ENCODE results near the gene PHLDA3. TPM values are rescaled to one million over a fixed set of nuclear protein-coding genes. Genes with fewer than 3 reads are reported as not detected.
"Not testable (repeated sequence)": the region's sequence is repeated elsewhere in the genome, so short reads cannot be mapped to it uniquely, and the experiment has no call there.

PHLDA3 gene
- total RNA-seq, 1 donor from 2014 or later: 159 TPM

DNA sequence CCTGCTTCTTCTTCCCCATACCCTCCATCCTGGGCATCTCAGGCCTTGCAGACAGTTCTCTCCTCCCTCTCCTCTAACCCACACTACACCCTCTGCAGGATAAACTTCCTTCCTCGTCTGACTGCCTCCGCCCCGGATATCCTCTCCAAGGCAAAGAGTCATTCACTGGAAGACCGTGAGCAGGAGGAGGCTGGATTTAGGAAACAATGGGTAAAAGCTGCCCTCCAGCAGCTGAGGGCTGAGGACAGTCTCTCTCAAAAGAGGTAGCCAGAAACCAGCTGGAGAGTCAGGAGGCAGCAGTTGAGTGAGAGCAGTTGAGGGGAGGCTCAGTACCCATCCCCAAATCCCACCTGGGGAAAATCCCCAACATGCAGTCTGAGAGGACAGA, 36.5 kb upstream of the PHLDA3 start:
- DNase-seq (ENCODE audit: low spot score): no peak
- ATAC-seq: peak; percentile 16
- intact Hi-C loops (cut with DNase I): loop anchor here (10.0 kb wide), 1 partner anchor 61 kb away; no protein-coding TSS in a partner anchor

- ATAC-seq: no peak
- no peak for DNase-seq (ENCODE audit: low spot score)
- intact Hi-C loops (cut with DNase I): loop anchor here (10.0 kb wide), 1 partner anchor 60 kb away; no protein-coding TSS in a partner anchor
These were observed 36.0 kb upstream of the PHLDA3 start for GRCh38 chr1:201504799-201505502.

GRCh38 chr1:201504179-201504631, 35.2 kb upstream of the PHLDA3 start:
- DNase-seq (ENCODE audit: low spot score): no peak

GRCh38 chr1:201503397-201504176, 34.6 kb upstream of the PHLDA3 start:
- intact Hi-C loops (cut with DNase I): loop anchor here (10.0 kb wide), 1 partner anchor 59 kb away; no protein-coding TSS in a partner anchor
- ATAC-seq (peak; percentile 15), DNase-seq (ENCODE audit: low spot score) (no peak)

More at GRCh38 chr1:201504179-201504631, 35.2 kb upstream of the PHLDA3 start:
- intact Hi-C loops (cut with DNase I): loop anchor here (10.0 kb wide), 1 partner anchor 59 kb away; no protein-coding TSS in a partner anchor
- no peak for ATAC-seq

DNA sequence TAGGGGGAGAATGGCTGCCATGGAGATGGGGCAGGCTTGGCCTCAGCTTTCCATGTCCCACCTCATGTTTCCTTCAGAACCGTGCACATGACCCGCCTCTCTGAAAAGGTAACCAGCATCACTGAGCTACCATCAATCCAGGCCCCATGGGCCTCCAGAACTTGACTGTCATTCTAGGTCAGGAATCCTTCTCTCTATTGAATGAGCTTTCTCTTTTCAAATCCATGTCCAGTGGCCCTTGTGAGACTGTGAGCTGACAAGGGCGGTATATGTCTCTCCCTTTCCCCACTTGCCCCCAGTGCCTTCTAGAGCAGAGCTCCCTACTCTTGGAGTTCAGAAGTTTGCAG, 33.5 kb upstream of the PHLDA3 start:
- intact Hi-C loops (cut with DNase I): loop anchor here (10.0 kb wide), 1 partner anchor 58 kb away; no protein-coding TSS in a partner anchor
- no peak for ATAC-seq
- no peak for DNase-seq (ENCODE audit: low spot score)

GRCh38 chr1:201501812-201502510, 33.0 kb upstream of the PHLDA3 start:
- intact Hi-C loops (cut with DNase I): loop anchor here (10.0 kb wide), 1 partner anchor 57 kb away; no protein-coding TSS in a partner anchor
- ATAC-seq (no peak), DNase-seq (ENCODE audit: low spot score) (no peak)

GRCh38 chr1:201501144-201501543, 32.2 kb upstream of the PHLDA3 start:
- DNase-seq (ENCODE audit: low spot score) (no peak), ATAC-seq (peak; percentile 22)
- intact Hi-C loops (cut with DNase I): loop anchor here (10.0 kb wide), 1 partner anchor 56 kb away; no protein-coding TSS in a partner anchor

DNA sequence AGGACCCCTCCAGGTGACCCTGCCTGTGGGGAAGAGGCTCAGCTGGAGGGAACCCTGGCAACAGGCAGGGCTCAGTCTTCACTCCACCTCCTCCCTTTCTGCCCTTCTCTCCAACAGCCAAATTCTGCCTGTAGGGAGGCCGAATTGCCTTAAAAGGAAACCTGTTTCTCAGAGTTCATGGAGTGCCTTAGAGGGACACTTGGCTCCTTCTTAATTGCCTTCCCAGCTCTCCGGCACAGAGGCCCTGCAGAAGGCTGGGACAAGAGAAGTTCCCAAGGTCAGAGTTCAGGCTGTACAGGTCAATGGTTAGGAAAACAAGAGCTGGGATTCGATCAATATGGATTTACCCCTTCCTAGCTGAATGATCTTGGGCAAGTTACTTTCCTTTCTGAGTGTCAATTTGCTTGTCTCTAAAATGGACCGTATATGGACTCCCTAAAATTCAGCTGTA, 31.7 kb upstream of the PHLDA3 start:
- DNase-seq (ENCODE audit: low spot score) (no peak), ATAC-seq (peak; percentile 73)
- intact Hi-C loops (cut with DNase I): loop anchor here (10.0 kb wide), 1 partner anchor 56 kb away; no protein-coding TSS in a partner anchor

DNA sequence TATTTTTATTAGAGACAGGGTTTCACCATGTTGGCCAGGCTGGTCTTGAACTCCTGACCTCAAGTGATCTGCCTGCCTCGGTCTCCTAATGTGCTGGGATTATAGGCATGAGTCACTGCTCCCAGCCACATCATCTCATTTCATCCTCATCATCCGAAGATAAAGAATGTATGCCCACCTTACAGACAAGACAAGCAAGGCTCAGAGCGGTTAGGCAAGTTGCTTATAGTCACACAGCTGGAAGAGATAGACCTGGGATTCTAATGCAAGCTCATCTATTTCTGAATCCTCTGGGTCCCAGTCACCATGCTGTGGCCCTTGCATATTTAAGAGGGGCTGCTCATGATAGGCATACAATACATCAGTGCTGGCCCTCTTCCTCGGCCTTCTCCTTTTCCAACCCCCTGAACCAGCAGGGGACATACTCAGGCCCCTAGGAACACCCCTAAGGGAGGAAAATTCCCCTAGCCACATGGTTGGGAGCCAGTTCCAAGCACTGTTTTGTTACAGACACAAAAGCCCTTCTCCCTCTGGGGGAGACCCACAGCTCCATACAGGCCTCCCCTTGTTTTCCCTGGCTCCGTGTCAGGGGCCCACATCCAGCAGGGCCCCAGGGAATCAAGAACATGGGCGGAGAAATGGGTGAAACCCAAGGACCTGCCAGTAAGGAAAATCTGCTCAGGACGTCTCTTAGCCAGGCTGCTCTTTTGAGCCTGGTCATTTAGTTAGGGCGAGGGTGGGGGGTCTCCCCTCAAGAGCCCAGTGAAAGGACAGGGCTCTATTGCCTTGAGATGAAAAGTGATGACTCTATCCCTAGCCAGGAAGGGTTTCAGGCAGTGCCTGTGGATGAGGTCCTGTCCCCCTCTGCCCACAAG, 31.0 kb upstream of the PHLDA3 start:
- ATAC-seq (peak; percentile 39), DNase-seq (ENCODE audit: low spot score) (peak; percentile 79)
- intact Hi-C loops (cut with DNase I): loop anchor here (10.0 kb wide), 1 partner anchor 55 kb away; no protein-coding TSS in a partner anchor

DNA sequence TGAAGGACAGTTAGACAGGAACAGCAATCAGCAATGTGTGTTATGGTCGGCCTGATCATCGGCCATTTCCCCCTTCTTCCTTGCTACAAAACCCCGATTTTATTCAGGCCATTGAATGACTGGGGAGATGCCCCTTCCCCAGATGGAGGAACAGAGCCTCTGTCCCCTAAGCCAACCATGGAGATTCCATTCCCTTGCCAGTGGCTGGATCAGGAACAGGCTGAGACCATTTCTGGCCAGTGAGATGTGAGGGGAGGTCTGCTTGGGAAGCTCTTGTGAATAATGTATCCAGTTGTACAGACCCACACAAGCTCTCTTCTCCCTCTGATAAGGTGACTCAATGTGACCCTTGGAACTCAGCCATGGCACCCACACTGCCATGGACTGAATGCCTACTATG, 30.2 kb upstream of the PHLDA3 start:
- no peak for DNase-seq (ENCODE audit: low spot score)
- intact Hi-C loops (cut with DNase I): no loop called here
- ATAC-seq: no peak

DNA sequence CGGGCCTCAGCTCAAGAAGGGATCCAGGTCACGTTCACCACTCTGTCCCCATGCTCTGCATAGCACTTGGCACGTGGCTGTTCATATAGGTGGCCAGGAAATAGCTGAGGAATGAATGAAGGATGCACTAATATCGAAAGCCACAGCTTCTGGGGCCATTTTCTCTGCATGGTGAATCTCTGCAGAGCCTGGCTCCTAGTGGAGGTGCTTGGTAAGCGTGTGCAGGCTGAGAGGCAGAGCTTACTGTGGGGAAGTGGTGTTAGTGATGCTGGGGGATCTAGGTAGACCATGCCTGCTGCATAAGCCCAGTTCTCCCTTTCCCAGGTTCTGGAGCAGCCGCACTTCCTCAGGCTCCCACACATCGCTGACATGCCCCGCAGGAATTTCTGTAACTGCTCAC, 29.6 kb upstream of the PHLDA3 start:
- DNase-seq (ENCODE audit: low spot score): no peak
- ATAC-seq: no peak
- intact Hi-C loops (cut with DNase I): no loop called here

GRCh38 chr1:201497935-201498509, 29.0 kb upstream of the PHLDA3 start:
- ATAC-seq (no peak), DNase-seq (ENCODE audit: low spot score) (no peak)
- intact Hi-C loops (cut with DNase I): no loop called here

GRCh38 chr1:201496296-201496690, 27.3 kb upstream of the PHLDA3 start:
- ATAC-seq: no peak
- no peak for DNase-seq (ENCODE audit: low spot score)
- intact Hi-C loops (cut with DNase I): no loop called here

DNA sequence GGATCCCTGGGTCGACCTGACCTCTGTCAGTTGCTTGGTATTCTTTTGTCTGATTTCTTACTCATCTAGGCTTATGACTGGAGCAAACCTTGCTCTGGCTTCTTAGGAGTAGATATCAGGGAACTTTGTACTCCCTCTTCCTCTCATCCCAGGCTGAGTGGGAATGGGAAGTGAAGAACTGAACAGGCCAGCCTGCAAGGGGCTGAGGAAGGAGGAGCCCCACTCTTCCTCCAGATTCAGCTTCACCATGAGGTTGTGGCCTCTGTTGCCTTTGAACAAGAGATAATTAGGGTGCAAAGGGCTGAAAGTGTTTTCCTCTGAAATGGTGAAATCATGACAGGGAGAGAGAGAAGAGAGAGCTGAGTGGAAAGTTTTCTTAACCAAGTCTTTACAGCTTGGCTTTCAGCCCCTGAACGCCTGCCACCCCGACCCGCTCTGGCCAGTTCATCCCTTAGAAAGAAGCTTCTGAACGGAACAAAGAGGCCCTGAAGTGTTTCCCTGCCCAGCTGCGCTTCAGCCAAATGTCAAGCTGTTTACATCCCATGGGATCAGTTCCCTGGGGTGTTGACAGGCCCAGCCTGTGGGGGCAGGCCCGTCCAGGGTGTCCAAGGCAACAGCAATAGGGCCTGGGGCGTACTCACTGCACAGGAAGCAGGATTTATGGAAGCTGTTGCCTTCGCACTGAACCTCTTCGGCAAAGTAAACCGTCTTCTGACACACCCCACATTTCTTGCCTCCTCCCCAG, 26.7 kb upstream of the PHLDA3 start:
- ATAC-seq: peak; percentile 77

GRCh38 chr1:201493757-201494617, 25.0 kb upstream of the PHLDA3 start:
- intact Hi-C loops (cut with DNase I): no loop called here
- ATAC-seq: peak; percentile 18
- peak; percentile 75 for DNase-seq (ENCODE audit: low spot score)

More for the DNA sequence above, 26.7 kb upstream of the PHLDA3 start:
- intact Hi-C loops (cut with DNase I): no loop called here
- peak; percentile 86 for DNase-seq (ENCODE audit: low spot score)

- DNase-seq (ENCODE audit: low spot score); intact Hi-C loops (cut with DNase I): not testable (repeated sequence)
- ATAC-seq: peak; percentile 1
These were observed 24.2 kb upstream of the PHLDA3 start for GRCh38 chr1:201493026-201493656.
